A549 (cell line): Measurements from ENCODE around the gene PLOD2.

Source experiments
- CBX8 ChIP-seq: fragments of 200-600 bp; sonication (generic); IDR thresholded peaks from 2 replicates; pipeline ENCODE4 v1.6.1; 2016
- CEBPB ChIP-seq, 2 experiments: fragments of >200 bp in 1 of 2; sonication (Bioruptor Twin) in 1 of 2; formaldehyde crosslinking in 1 of 2; IDR thresholded peaks; 2 replicates each; pipeline ENCODE4 v1.6.1; 2012 to 2016
- ESRRA ChIP-seq: fragments of 150-350 bp; IDR thresholded peaks from 2 replicates; pipeline ENCODE4 v1.6.1; 2014; ENCODE audit warnings: mild to moderate bottlenecking, low read length, borderline replicate concordance
- MAZ ChIP-seq: fragments of 150-350 bp; IDR thresholded peaks from 2 replicates; pipeline ENCODE4 v1.6.1; 2014; ENCODE audit warnings: antibody characterized with exemption, low read depth, low read length, borderline replicate concordance
- MYC ChIP-seq: IDR thresholded peaks from 2 replicates; pipeline ENCODE4 v1.6.1; 2012; ENCODE audit warnings: mild to moderate bottlenecking, inconsistent platforms, low read length, improper control_type of control experiment, borderline replicate concordance
- NPAS2 ChIP-seq: fragments of 250-450 bp; sonication (Bioruptor Pico); IDR thresholded peaks from 2 replicates; pipeline ENCODE4 v1.8.0; 2022; ENCODE audit warnings: mild to moderate bottlenecking, moderate library complexity, borderline replicate concordance
- POLR2A ChIP-seq: IDR thresholded peaks from 2 replicates; pipeline ENCODE4 v1.6.1; 2012; ENCODE audit warnings: mild to moderate bottlenecking, low read length
- POLR2AphosphoS2 ChIP-seq: conservative IDR thresholded peaks from 2 replicates; pipeline ENCODE4 v1.6.1; 2012; ENCODE audit warnings: low read length, improper control_type of control experiment, inconsistent platforms
- RCOR1 ChIP-seq: fragments of 150-350 bp; IDR thresholded peaks from 2 replicates; pipeline ENCODE4 v1.6.1; 2014; ENCODE audit warnings: antibody characterized with exemption, low read length, low read depth
- REST ChIP-seq: fragments of 200-600 bp; sonication (generic); IDR thresholded peaks from 2 replicates; pipeline ENCODE4 v1.6.1; 2016; ENCODE audit warnings: antibody characterized with exemption, mild to moderate bottlenecking, moderate library complexity
- RFX5 ChIP-seq: fragments of 450-650 bp; IDR thresholded peaks from 2 replicates; pipeline ENCODE4 v1.7.1; 2014; ENCODE audit warnings: antibody characterized with exemption, mild to moderate bottlenecking, moderate library complexity
- TF ChIP-seq, protein P1 (sequence below): fragments of >200 bp; sonication (Bioruptor Twin); formaldehyde crosslinking; IDR thresholded peaks from 3 replicates; pipeline ENCODE4 v1.5.1; 2016
- TF ChIP-seq, protein P2 (sequence below): IDR thresholded peaks from 2 replicates; pipeline ENCODE4 v1.6.1; 2012
- TF ChIP-seq, protein P3 (sequence below): fragments of 150-350 bp; IDR thresholded peaks from 2 replicates; pipeline ENCODE4 v1.6.1; 2014; ENCODE audit warnings: low read depth, mild to moderate bottlenecking, low read length

DNA sequence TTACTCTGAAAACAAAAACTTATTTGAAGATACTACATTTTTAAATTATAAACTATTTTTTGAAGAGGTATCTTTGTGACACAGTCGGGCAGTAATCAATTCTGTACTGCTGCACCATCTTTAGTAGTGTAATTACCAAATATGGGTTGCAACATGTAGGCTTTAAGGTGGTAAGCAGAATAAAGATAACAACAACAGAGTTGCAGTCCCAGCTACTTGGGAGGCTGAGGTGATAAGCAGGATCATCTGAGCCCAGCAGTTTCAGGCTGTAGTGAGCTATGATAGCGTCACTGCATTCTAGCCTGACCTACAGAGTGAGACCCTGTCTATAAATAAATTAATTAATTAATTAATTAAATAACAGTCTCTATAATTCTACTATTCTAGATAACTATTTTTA is 6.0 kb downstream of the PLOD2 start:
- TF ChIP-seq MAZ (no peak), ESRRA (no peak), POLR2A (no peak), REST (no peak), CEBPB (IDR thresholded peaks at IDR 0.05) (no peak), MYC (no peak), RCOR1 (no peak), NPAS2 (no peak), RFX5 (no peak), POLR2AphosphoS2 (no peak), CBX8 (no peak)
- TF ChIP-seq, protein P1, sequence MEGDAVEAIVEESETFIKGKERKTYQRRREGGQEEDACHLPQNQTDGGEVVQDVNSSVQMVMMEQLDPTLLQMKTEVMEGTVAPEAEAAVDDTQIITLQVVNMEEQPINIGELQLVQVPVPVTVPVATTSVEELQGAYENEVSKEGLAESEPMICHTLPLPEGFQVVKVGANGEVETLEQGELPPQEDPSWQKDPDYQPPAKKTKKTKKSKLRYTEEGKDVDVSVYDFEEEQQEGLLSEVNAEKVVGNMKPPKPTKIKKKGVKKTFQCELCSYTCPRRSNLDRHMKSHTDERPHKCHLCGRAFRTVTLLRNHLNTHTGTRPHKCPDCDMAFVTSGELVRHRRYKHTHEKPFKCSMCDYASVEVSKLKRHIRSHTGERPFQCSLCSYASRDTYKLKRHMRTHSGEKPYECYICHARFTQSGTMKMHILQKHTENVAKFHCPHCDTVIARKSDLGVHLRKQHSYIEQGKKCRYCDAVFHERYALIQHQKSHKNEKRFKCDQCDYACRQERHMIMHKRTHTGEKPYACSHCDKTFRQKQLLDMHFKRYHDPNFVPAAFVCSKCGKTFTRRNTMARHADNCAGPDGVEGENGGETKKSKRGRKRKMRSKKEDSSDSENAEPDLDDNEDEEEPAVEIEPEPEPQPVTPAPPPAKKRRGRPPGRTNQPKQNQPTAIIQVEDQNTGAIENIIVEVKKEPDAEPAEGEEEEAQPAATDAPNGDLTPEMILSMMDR, result no peak
- TF ChIP-seq, protein P2, sequence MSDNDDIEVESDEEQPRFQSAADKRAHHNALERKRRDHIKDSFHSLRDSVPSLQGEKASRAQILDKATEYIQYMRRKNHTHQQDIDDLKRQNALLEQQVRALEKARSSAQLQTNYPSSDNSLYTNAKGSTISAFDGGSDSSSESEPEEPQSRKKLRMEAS, result no peak
- TF ChIP-seq, protein P3, sequence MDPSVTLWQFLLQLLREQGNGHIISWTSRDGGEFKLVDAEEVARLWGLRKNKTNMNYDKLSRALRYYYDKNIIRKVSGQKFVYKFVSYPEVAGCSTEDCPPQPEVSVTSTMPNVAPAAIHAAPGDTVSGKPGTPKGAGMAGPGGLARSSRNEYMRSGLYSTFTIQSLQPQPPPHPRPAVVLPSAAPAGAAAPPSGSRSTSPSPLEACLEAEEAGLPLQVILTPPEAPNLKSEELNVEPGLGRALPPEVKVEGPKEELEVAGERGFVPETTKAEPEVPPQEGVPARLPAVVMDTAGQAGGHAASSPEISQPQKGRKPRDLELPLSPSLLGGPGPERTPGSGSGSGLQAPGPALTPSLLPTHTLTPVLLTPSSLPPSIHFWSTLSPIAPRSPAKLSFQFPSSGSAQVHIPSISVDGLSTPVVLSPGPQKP, result no peak
